Suppressor macrophage (primary cell): ENCODE results near the gene KIF14.

Source experiments
- DNase-seq, 4 experiments: peaks; one replicate each; pipeline ENCODE4 v3.0.0-alpha.2; 2020 to 2022
- total RNA-seq, 17 experiments: gene quantifications; one replicate each; lab custom pipeline; 2026; ENCODE audit warnings: mixed read lengths in 6 of 17, inconsistent platforms in 3 of 17; lab: John Stamatoyannopoulos, UW

The KIF14 gene, protein sequence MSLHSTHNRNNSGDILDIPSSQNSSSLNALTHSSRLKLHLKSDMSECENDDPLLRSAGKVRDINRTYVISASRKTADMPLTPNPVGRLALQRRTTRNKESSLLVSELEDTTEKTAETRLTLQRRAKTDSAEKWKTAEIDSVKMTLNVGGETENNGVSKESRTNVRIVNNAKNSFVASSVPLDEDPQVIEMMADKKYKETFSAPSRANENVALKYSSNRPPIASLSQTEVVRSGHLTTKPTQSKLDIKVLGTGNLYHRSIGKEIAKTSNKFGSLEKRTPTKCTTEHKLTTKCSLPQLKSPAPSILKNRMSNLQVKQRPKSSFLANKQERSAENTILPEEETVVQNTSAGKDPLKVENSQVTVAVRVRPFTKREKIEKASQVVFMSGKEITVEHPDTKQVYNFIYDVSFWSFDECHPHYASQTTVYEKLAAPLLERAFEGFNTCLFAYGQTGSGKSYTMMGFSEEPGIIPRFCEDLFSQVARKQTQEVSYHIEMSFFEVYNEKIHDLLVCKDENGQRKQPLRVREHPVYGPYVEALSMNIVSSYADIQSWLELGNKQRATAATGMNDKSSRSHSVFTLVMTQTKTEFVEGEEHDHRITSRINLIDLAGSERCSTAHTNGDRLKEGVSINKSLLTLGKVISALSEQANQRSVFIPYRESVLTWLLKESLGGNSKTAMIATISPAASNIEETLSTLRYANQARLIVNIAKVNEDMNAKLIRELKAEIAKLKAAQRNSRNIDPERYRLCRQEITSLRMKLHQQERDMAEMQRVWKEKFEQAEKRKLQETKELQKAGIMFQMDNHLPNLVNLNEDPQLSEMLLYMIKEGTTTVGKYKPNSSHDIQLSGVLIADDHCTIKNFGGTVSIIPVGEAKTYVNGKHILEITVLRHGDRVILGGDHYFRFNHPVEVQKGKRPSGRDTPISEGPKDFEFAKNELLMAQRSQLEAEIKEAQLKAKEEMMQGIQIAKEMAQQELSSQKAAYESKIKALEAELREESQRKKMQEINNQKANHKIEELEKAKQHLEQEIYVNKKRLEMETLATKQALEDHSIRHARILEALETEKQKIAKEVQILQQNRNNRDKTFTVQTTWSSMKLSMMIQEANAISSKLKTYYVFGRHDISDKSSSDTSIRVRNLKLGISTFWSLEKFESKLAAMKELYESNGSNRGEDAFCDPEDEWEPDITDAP (N-terminal part only)
- 3.9 to 53.7 (median 15.6) reads per million in 17 experiments for total RNA-seq

DNA sequence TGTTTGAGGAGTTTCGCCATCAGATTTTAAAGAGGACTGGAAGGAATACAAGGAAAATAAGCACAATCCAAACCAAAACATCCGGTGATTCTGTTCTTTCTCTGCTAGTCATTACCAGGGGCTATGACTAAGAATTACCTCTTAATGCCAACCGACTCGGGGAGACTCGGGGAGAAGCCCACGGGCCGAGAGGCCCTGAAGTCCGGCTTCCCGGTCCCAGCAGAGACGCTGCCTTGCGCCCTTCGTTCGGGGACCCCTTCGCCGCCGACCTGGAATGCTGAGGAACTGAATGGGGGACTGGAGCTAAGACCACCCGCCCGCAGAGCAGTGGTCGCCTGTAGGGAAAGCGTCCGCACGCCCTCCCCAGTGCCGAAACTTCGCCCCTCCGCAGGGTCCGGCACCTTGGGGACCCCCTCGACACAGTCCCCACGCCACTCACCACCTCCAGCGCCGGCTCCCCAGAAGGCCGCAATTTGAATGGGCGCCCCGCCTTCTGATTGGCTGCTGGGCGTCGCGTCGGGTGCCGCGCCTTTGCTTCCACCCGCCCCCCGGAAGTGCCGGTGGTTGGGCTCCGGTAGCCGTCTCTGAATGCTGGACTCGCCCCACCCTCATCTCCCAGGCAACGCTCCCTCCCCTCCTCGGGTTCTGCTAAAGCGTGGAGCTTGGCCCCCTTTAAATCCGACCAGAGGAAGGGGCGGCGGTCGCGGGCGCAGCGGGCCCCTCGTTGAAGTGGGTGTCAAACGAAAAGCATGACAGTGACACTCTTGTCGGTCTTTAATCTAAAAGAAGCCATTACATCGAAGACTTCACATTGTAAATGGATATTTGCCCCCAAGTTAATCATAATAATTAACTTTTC lies at the start of gene KIF14:
TSS of gene KIF14 (minus strand) at position 479 of the 859 bp plus-strand sequence. CDS start 2,028 bp downstream, outside the sequence.
- DNase-seq = peak; percentile 94 to 97 (median 97)

DNA sequence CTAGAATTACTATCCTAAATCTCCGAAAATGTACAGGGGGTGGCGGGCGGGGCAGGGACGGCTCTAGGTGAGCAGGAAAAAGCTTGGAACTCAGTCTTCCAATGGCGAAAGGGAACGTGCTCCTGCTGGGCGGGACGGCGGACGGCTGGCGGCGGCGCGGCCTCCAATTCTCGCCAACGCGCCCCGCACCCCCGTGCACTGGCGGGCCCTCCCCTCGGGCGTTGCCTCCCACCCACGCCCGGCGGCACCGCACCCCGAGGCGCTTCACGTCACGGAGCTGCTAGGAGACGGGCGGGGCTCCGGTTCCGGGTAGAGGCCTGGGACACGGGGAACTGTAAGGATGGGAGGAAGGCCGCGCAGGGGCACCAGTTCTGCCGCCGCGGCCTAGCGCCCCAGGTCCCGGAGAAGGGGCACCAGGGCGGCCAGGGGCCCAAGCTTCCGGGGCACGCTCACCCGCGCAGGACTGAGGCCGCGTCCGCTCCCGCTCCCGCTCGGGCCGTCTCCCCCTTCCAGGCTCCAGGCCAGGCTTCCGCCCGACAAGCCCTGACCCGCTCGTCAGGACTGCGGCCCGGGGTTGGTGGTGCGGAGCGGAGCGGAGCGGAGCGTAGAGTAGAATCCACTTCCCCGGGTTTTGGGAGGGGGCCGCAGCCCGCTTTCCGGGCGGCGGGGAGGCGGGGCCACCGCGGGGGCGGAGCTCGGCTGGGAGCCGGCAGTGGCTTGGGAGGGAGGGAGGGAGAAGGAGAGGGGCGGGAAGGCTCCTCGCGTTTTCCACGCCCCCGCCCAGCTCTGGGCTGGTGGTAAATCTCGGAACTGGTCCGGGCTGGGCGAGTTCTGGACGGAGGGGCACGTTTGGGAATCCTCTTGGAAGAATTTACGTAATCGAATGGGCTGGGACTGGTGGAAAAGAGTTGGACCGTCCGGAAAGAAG lies 49.0 kb upstream of the KIF14 start, which contains the start of gene DDX59:
TSS of gene DDX59 (minus strand) at position 594 of the 928 bp plus-strand sequence. CDS start 3,167 bp downstream, outside the sequence.
- DNase-seq = peak; percentile 98 to 100 (median 99)

DNA sequence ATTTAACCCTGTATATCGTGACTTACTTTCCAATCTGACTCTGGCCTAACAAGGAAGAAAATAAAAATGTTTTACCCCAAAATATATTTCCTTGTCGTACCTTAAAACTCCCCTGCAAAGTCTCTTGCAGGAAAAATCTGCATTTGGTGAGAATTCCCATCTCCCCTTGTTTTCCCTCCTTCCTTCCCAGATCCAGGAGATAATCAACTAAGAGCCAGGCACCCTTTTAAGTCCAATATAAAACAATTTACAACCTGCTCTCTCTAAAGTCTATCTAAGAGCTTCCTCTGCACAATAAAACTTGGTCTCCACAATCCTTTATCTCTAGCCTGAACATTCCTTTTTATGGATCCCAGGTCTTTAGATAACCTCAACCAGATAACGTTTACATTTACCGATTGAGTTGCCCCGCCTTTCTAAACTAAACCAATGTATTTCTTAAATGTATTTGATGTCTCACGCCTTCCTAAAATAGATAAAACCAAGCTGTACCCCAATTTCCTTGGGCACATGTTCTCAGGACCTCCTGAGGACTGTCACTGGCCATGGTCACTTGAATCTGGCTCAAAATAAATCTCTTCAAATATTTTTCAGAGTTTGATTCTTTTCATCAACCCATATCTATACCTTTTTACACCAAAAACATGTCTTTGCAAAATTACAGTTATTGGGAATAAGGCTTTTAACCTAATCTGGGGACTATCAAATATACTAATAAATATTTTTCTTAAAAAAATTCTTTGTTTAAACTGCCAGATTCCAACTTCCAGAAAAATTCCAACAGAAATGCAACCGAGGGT lies 48.2 kb upstream of the KIF14 start:
- DNase-seq = peak in 1 of 4 experiments; percentile 15

DNA sequence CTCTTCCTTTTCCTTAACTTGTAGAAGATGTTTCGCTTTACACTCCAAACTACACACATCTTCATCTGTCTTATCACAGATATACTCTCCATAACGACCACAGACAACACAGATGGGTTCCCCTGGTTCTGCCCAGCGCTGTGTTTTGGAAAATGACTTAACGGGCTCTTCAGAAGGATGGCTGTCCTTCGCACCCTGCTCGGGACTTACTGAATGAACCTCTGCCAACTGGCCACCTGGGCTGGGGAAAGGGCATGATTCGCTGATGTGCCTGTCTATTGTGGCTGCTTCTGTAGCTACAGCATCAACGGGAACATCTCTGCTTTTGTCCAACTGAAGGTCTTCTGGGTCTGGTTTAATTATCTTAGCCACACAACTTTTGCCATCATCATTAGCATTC lies 45.8 kb upstream of the KIF14 start:
- no peak for DNase-seq

DNA sequence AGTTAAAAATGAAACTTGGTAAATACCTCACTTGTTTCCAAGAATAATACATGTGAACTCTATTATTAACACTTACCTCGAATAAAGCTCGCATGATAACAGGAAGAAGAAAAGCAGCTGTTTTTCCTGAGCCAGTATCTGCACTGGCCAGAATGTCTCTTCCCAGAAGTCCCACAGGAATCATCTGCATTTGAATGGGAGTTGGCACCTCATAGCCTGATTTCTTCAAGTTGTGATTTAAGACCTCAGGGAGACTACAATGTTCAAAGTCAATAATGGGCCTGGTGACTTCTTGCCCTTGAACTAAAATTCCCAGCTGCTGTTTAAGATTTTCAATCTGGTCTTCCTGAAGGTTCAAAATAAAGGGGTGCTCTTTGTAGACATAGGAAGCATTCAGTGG lies 45.3 kb upstream of the KIF14 start:
- no peak for DNase-seq

DNA sequence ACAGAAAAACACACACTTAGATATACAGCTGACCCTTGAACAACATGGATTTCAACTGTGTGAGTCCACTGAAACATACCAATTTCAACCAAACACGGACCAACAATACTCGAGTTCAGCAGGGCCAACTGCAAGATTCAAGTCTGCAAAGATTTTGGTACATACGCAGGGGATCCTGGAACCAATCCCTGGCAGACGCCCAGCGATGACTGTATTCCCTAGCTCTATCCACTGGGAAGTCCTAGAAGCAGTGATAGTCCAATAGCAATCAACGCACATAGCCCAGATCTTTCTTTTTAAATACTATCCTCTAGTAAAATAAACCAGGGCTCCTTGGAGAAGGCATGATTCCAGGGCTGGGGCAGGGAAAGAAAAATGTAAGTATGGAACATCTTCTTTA lies 40.2 kb upstream of the KIF14 start:
- no peak for DNase-seq

DNA sequence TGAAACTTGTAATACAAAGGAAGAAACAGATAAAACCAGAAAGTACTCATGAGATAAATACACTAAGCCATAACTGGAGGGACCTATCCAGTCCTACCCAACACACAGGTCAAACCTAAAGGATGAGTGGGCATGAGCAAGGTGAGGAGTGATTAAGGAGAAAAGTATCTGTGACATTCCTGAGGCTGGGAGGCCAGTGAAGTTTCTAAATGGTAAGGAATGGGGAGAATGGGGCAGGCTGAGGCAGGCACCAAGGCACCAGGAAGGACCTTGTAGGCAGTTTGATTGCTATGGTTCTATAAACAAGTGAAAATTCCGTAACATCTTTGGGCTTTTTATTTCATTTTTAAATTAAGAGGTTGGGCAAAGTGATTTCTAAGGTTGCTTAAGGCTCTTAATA lies 38.7 kb upstream of the KIF14 start:
- no peak for DNase-seq

DNA sequence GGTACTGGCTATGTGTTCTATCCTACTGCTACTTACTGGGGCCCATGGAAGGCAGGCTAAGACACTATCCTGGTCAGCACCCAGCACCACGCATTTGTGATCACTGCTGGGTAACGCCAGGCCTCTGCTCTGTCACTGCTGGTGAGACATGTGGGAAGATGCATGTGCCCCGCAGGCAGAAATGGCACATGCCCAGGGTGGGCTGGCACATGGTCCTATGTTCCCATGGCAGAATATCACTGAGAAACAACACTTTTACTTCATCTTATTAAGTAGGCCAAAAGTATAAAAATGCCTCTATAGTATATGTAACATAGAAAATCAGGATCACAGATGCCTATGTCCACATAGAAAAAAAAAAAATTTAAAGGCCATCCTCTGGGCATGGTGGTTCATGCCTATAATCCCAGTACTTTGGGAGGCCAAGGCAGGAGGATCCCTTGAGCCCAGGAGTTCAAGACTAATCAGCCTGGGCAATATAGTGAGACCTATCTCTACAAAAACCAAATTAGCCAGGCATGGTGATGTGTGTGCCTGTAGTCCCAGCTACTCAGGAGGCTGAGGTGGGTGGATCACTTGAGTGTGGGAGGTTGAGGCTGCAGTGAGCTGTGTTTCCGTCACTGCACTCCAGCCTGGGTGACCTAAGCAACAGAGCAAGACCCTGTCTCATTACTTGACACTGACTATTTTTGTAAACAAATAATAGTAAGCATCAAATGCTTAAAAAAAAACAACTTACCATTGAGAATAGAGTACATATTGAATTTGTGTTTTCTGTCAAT lies 37.7 kb upstream of the KIF14 start:
- peak in 3 of 4 experiments; percentile 26 to 46 (median 27) for DNase-seq

DNA sequence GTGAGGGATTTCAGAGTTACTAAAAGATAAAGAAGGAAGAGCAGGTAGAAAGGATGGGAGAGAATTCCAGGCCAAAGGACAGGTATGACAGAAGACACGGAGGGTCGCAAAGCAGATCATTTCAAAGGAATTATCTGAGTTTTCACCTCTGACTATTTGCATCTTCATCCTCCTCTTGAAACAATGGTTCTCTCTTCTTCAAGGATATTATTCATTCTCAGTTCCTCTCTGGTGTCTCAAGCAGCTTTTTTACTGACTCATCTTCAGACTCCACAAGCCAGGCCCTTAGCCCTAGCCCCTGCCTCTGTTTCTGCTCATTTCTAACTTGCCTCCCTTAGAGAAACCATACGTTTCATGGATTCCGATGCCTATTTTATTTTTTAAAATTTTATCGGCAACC lies 34.1 kb upstream of the KIF14 start:
- DNase-seq = peak; percentile 14 to 59 (median 38)

DNA sequence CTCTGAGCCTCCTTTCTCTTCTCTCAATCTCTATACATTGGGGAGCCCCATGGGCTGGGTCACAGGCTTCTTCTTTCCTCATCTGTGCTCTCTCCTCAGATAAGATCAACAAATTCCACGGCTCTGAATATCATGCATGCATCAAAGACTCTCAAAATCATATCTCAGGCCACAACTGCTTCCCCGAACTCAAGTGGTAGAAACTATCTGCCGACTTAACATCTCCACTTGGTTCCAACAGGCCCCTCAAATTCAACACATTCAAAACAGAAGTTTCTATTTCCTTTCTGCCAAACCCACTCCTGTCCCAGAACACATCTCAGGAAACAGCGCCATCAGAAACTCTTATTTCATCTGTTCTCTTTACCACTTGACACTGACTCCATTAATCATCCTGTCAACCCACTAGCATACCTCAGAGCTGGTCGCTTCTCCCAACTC lies 32.5 kb upstream of the KIF14 start:
- DNase-seq = no peak

DNA sequence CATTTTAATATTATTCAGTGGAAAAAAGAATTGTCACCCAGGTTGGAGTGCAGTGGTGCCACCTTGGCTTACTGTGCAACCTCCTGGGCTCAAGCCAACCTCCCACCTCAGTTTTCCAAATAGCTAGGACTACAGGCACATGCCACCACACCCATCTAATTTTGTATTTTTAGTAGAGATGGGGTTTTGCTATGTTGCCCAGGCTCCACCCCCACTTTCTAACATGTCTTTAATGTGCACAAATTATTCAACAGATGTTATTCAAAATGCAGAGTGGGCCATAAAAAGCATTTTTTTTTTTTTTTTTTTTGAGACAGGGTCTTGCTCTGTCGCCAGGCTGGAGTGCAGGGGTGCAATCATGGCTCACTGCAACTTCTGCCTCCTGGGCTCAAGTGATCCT lies 31.8 kb upstream of the KIF14 start:
- no peak for DNase-seq

DNA sequence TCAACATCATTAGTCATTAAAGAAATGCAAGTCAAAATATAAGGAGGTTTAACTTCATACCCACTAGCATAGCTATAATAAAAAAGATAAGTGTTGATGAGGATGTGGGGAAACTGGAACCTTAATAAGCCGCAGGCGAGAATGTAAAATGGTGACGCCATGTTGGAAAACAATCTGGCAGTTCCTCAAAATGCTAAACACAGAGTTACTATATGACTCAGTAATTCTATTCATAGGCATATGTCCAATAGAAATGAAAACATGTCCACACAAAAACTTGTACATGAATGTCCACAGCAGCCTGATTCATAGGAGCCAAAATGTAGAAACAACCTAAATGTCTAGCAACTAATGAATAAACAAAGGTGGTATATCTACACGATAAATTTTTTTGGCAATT lies 26.0 kb upstream of the KIF14 start:
- DNase-seq = peak; percentile 67 to 87 (median 78)

DNA sequence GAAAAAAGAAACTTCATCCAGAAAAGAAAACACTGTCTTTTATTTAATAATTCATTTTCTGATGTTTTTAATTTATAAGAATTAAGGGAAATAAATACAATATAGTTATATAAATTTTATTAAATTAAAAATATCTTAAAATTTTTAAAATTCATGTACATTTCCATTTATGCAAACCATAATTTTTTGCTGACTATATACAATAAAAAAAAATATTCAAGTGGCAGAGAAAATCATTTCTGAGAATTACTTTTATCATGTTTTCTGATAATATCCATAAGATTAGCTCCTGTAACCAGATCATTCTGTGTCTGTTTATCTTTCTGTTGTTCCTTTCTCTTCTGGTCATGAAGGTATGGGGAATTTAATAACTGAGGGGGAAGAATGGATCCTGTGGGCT lies 23.5 kb upstream of the KIF14 start:
- DNase-seq = no peak

DNA sequence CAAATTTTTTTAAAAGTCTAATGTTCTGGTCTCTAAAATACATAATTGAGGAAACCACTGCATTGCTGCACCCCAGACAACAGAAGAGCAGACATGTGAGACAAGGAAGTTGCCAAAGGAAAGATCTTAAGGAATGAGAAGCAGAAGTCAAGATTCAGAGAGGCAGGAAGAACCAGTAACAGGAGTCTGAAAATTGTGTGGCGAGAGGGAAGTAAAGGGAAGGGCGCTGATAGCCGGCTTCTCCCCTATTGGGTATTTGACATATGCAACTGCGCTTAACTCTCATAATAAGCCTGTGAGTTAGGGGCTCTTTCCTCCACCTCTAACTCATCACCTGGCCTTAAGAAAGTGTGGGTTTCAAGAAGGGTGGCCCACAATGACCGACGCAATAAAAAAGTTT lies 21.9 kb upstream of the KIF14 start:
- peak; percentile 64 to 90 (median 82) for DNase-seq

DNA sequence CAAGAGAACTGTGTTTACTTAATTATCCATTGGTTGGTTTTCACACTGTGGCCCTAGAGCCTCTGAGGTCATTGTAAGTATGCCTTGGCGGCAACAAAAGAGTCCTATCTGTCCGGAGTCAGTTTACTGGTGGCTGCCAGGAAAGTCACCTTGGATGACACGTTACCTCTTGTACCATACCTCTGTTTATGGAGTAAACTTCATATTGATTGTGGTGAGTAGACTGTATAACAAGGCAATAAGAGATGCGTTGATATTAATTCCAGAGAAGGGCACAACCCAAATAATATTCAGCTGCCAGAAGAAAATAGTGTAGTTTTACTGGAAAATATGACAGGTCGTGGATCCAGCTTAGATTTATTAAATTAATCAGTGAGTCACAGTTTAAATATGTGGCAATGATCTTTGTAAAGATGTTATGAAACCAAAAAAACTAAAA lies 20.4 kb upstream of the KIF14 start:
- DNase-seq = no peak

DNA sequence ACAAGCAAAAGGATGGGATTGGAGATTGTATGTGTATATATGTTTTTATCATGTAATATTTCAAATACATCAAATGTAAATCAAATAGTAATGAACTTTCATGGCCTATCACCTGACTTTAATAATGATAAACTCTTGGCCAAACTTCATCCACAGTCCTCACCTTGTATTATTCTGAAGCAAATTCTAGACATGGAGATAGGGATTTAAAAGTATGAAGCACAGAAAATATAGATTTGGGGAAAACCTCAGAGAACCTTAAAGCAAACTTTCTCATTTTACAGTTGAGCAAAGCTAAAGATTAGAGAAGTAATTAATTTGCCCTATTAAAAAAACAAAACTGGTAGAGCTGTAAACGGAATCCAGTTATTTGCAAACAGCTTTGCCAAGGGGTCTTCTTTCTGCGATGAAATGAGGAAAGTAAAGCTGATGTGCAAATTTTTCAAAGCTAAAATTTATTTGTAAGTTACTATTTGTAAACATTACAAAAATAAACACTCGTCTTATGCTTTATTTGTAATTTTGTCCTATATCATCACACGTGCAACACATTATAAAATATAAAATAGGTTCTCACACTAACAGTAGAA lies 19.9 kb upstream of the KIF14 start:
- DNase-seq = no peak

DNA sequence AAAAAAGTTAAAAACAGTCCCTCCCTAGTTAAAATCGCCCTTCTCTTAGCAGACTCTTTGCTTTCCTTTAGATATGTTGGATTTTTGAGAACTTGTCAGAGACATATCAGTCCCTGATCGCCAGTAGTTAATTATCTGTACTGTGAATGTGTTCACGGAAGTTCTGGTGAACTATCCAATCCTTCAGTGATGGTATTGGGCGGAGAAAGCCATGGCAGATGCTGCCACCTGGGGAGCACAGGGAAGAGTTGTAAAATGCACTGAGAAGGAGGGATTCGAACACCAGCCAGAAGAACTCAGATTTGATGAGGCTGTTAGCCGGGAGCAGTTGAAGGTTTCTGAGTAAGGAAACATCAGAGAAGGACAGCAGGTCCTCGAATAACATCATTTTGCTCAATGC lies 17.5 kb upstream of the KIF14 start:
- no peak for DNase-seq

DNA sequence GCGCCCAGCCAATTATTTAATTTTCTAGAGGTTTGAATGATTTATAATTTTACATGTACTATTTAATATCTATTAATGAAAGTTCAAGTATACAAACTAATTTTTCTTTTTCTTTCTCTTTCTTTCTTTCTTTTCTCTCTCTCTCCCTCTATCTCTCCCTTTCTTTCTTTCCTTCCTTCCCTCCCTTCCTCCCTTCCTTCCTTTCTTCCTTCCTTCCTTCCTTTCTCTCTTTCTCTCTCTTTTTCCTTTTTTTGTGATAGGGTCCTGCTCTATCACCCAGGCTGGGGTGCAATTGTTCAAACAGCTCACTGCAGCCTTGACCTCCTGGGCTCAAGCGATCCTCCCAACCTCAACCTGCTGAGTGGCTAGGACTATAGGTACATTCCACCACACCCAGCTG lies 16.1 kb upstream of the KIF14 start:
- DNase-seq = no peak
